ENCODE measurements around the gene RAB40C. TPM values are rescaled to one million over a fixed set of nuclear protein-coding genes. Genes with fewer than 3 reads are reported as not detected.

The RAB40C gene
- total RNA-seq, 1 experiment from 2014 or later: 19.9 TPM

- POLR2A ChIA-PET (ENCODE audit: low non-redundant PET): no interaction called here
- CTCF ChIA-PET: no interaction called here
Observed at GRCh38 chr16:621526-622105, 31.8 kb downstream of the RAB40C start.

GRCh38 chr16:622920-623280, 33.0 kb downstream of the RAB40C start:
- TF ChIP-seq EZH2 (IDR thresholded peaks at IDR 0.05; ENCODE audit: borderline replicate concordance, low read depth, low read length, poor library complexity, severe bottlenecking): no peak
- no peak for TF ChIP-seq CTCF (conservative IDR thresholded peaks at IDR 0.05; ENCODE audit: low read depth, low read length)
- no peak overlapping the region for H3K4me3 ChIP-seq (ENCODE audit: low read depth, low read length, poor library complexity, severe bottlenecking)
- H3K27me3 ChIP-seq (replicated peaks; ENCODE audit: insufficient read depth, low read depth, low read length, poor library complexity): no peaks in the 10 kb centered on the region
- no peak overlapping the region for H3K27ac ChIP-seq (ENCODE audit: low read depth, low read length, poor library complexity, severe bottlenecking)
- intact Hi-C loops (cut with micrococcal nuclease; ENCODE audit: unreplicated experiment): no loop called here
- H3K4me1 ChIP-seq (ENCODE audit: insufficient read depth, low read length, poor library complexity, severe bottlenecking): peaks cover 5% of the 10 kb centered on the region
- peaks cover 4% of the 10 kb centered on the region for H3K36me3 ChIP-seq (ENCODE audit: insufficient read depth, low read length, poor library complexity, severe bottlenecking)
- no peak for DNase-seq (ENCODE audit: low spot score)
- H3K9me3 ChIP-seq (ENCODE audit: low read depth, low read length, poor library complexity, severe bottlenecking): no peaks in the 10 kb centered on the region
- ChIA-PET POLR2A (ENCODE audit: low non-redundant PET) (no interaction called here), CTCF (no interaction called here)
- BruUV-seq (replicated peaks): no TSS peak

More at GRCh38 chr16:621526-622105, 31.8 kb downstream of the RAB40C start:
- BruUV-seq (replicated peaks): no TSS peak
- intact Hi-C loops (cut with micrococcal nuclease; ENCODE audit: unreplicated experiment): no loop called here
- DNase-seq (ENCODE audit: low spot score): no peak
- Histone ChIP-seq H3K36me3 (ENCODE audit: insufficient read depth, low read length, poor library complexity, severe bottlenecking) (peaks cover 4% of the 10 kb centered on the region), H3K9me3 (ENCODE audit: low read depth, low read length, poor library complexity, severe bottlenecking) (no peaks in the 10 kb centered on the region), H3K27me3 (replicated peaks; ENCODE audit: insufficient read depth, low read depth, low read length, poor library complexity) (no peaks in the 10 kb centered on the region), H3K27ac (ENCODE audit: low read depth, low read length, poor library complexity, severe bottlenecking) (no peak overlapping the region), H3K4me3 (ENCODE audit: low read depth, low read length, poor library complexity, severe bottlenecking) (no peak overlapping the region), H3K4me1 (ENCODE audit: insufficient read depth, low read length, poor library complexity, severe bottlenecking) (peaks cover 5% of the 10 kb centered on the region)
- TF ChIP-seq CTCF (conservative IDR thresholded peaks at IDR 0.05; ENCODE audit: low read depth, low read length): no peak
- no peak for TF ChIP-seq EZH2 (IDR thresholded peaks at IDR 0.05; ENCODE audit: borderline replicate concordance, low read depth, low read length, poor library complexity, severe bottlenecking)

GRCh38 chr16:624526-625070, 34.7 kb downstream of the RAB40C start:
- CTCF ChIA-PET: interaction anchor here (0.6 kb wide), 2 partner anchors 239 to 1043 kb away, joined by 3 to 9 read pairs; no protein-coding TSS in a partner anchor
- intact Hi-C loops (cut with micrococcal nuclease; ENCODE audit: unreplicated experiment): no loop called here
- Histone ChIP-seq H3K4me3 (ENCODE audit: low read depth, low read length, poor library complexity, severe bottlenecking) (no peak overlapping the region), H3K4me1 (ENCODE audit: insufficient read depth, low read length, poor library complexity, severe bottlenecking) (peaks cover 5% of the 10 kb centered on the region), H3K36me3 (ENCODE audit: insufficient read depth, low read length, poor library complexity, severe bottlenecking) (peaks cover 4% of the 10 kb centered on the region), H3K9me3 (ENCODE audit: low read depth, low read length, poor library complexity, severe bottlenecking) (no peaks in the 10 kb centered on the region), H3K27ac (ENCODE audit: low read depth, low read length, poor library complexity, severe bottlenecking) (no peak overlapping the region), H3K27me3 (replicated peaks; ENCODE audit: insufficient read depth, low read depth, low read length, poor library complexity) (no peaks in the 10 kb centered on the region)
- no peak for DNase-seq (ENCODE audit: low spot score)
- TF ChIP-seq CTCF (conservative IDR thresholded peaks at IDR 0.05; ENCODE audit: low read depth, low read length): no peak
- no peak for TF ChIP-seq EZH2 (IDR thresholded peaks at IDR 0.05; ENCODE audit: borderline replicate concordance, low read depth, low read length, poor library complexity, severe bottlenecking)
- BruUV-seq (replicated peaks): no TSS peak
- POLR2A ChIA-PET (ENCODE audit: low non-redundant PET): no interaction called here
